Superior temporal gyrus (tissue), 1 donor: ENCODE results near the gene GTF3C2.
"Not testable (repeated sequence)": the region's sequence is repeated elsewhere in the genome, so short reads cannot be mapped to it uniquely, and the experiment has no call there.

Experiments
- DNase-seq: peaks from one replicate; pipeline ENCODE4 v3.0.0-alpha.2; 2016; ENCODE audit errors: extremely low spot score

GTF3C2 gene

GRCh38 chr2:27370816-27371620 lies 14.5 kb upstream of the GTF3C2 start:
- peak; percentile 11 for DNase-seq

- peak; percentile 99 for DNase-seq
Measured at GRCh38 chr2:27370026-27370815, 13.7 kb upstream of the GTF3C2 start, which contains the start of the genes EIF2B4 and SNX17. Gene EIF2B4 (minus strand): TSS chr2:27370338. CDS start chr2:27370314, 24 bp downstream. Gene SNX17 (plus strand): TSS chr2:27370616. CDS start chr2:27370744, 128 bp downstream.

- peak; percentile 18 for DNase-seq
Measured at GRCh38 chr2:27369471-27370025, 13.0 kb upstream of the GTF3C2 start.

GRCh38 chr2:27363933-27364332 lies 7.4 kb upstream of the GTF3C2 start:
- DNase-seq: no peak

- no peak for DNase-seq
Measured at GRCh38 chr2:27362678-27363420, 6.3 kb upstream of the GTF3C2 start.

- peak; percentile 11 for DNase-seq
Measured at GRCh38 chr2:27356056-27356381, 545 bp downstream of the GTF3C2 start.

GRCh38 chr2:27354597-27354927 lies 2.0 kb downstream of the GTF3C2 start:
- DNase-seq: no peak

- no peak for DNase-seq
Measured at GRCh38 chr2:27353762-27354596, 2.6 kb downstream of the GTF3C2 start.

GRCh38 chr2:27353386-27353761 lies 3.2 kb downstream of the GTF3C2 start:
- DNase-seq: not testable (repeated sequence)

- no peak for DNase-seq
Measured at GRCh38 chr2:27351802-27352598, 4.6 kb downstream of the GTF3C2 start.

- DNase-seq: no peak
Measured at GRCh38 chr2:27350106-27350693, 6.4 kb downstream of the GTF3C2 start.

GRCh38 chr2:27347641-27348040 lies 8.9 kb downstream of the GTF3C2 start:
- DNase-seq: no peak

- no peak for DNase-seq
Measured at GRCh38 chr2:27336173-27336572, 20.4 kb downstream of the GTF3C2 start.

GRCh38 chr2:27335311-27335710 lies 21.3 kb downstream of the GTF3C2 start:
- no peak for DNase-seq

- no peak for DNase-seq
Measured at GRCh38 chr2:27324720-27325119, 31.8 kb downstream of the GTF3C2 start.

GRCh38 chr2:27323596-27324285 lies 32.8 kb downstream of the GTF3C2 start:
- DNase-seq: no peak

- DNase-seq: peak; percentile 96
Measured at GRCh38 chr2:27322766-27323595, 33.6 kb downstream of the GTF3C2 start, which contains the start of gene MPV17. Gene MPV17 (minus strand): TSS chr2:27323097. CDS start chr2:27322517, 580 bp downstream.

- DNase-seq: no peak
Measured at GRCh38 chr2:27322301-27322765, 34.2 kb downstream of the GTF3C2 start.
